GM12878 (cell line): ENCODE data around the gene ZNF426. TPM values are rescaled to one million over a fixed set of nuclear protein-coding genes. Genes with fewer than 3 reads are reported as not detected.

Source experiments
- ATAC-seq: fragments of 200-7000 bp; cut with Tn5 transposase; 3 replicates; pipeline ENCODE4 v1.9.1; 2020; ENCODE audit warnings: mild to moderate bottlenecking, moderate library complexity
- BruUV-seq: library from RNA; stranded (reverse); fragments of 400-500 nt; replicated peaks from 2 replicates; lab custom pipeline; 2021; lab: Mats Ljungman, UMichigan
- CTCF ChIA-PET: fragments of 300-600 bp; sonication (Branson Sonifier 250); formaldehyde crosslinking; extraction: SDS; loops from one replicate; lab custom pipeline; 2021; ENCODE audit warnings: inconsistent platforms; lab: Yijun Ruan, JAX
- POLR2A ChIA-PET: fragments of 350-600 bp; formaldehyde crosslinking; extraction: SDS; loops from one replicate; lab custom pipeline; 2021; ENCODE audit warnings: inconsistent platforms; lab: Charles Lee
- RAD21 ChIA-PET: fragments of 300-600 bp; sonication (Branson Sonifier 250); formaldehyde crosslinking; loops from one replicate; lab custom pipeline; 2023; ENCODE audit warnings: antibody characterized with exemption; ENCODE audit not compliant: unreplicated experiment; lab: Charles Lee
- SMC1A ChIA-PET: fragments of 300-600 bp; sonication (Branson Sonifier 250); formaldehyde crosslinking; loops from one replicate; lab custom pipeline; 2023; ENCODE audit not compliant: unreplicated experiment, uncharacterized antibody; lab: Charles Lee
- DNase-seq: peaks from one replicate; pipeline ENCODE4 v3.0.0-alpha.2; 2011; ENCODE audit warnings: low read depth, low spot score
- FAIRE-seq: peaks from 3 replicates; lab custom pipeline; 2011; peaks lifted over from hg19 to GRCh38; lab: Jason Lieb, UNC
- H2AFZ ChIP-seq: 2 replicates; pipeline ENCODE4 v1.6.0; 2011; ENCODE audit warnings: low read depth, low read length, control low read depth; ENCODE audit not compliant: control insufficient read depth
- H3K27ac ChIP-seq: 2 replicates; pipeline ENCODE4 v1.5.1; 2011; ENCODE audit warnings: control low read depth; ENCODE audit not compliant: control insufficient read depth, insufficient read depth
- H3K27me3 ChIP-seq, 2 experiments: replicated peaks in 1 of 2; 2 replicates each; pipeline versions ENCODE4 v1.6.0 to v1.6.1; 2011; ENCODE audit warnings: low read length in 1 of 2; ENCODE audit not compliant: control insufficient read depth in 2 of 2, insufficient read depth in 2 of 2
- H3K36me3 ChIP-seq, 2 experiments: 2 replicates each; pipeline ENCODE4 v1.5.1; 2011; ENCODE audit warnings: low read length in 1 of 2; ENCODE audit not compliant: control insufficient read depth in 2 of 2, insufficient read depth in 2 of 2
- H3K4me1 ChIP-seq: 2 replicates; pipeline ENCODE4 v1.6.1; 2011; ENCODE audit warnings: mild to moderate bottlenecking, low read length, moderate library complexity, mixed read lengths; ENCODE audit not compliant: control insufficient read depth, insufficient read depth
- H3K4me2 ChIP-seq: 2 replicates; pipeline ENCODE4 v1.6.0; 2011; ENCODE audit warnings: control low read depth; ENCODE audit not compliant: control insufficient read depth, insufficient read depth
- H3K4me3 ChIP-seq: fragments of 200-600 bp; sonication (generic); 2 replicates; pipeline ENCODE4 v1.5.1; 2016
- H3K79me2 ChIP-seq: 2 replicates; pipeline ENCODE4 v1.6.0; 2011; ENCODE audit warnings: low read length; ENCODE audit not compliant: control insufficient read depth, insufficient read depth
- H3K9ac ChIP-seq: 2 replicates; pipeline ENCODE4 v1.8.0; 2011; ENCODE audit warnings: low read length, control low read depth, mixed read lengths; ENCODE audit not compliant: control insufficient read depth, insufficient read depth
- H3K9me3 ChIP-seq: replicated peaks from 3 replicates; pipeline ENCODE4 v1.5.1; 2011; ENCODE audit warnings: mild to moderate bottlenecking, low read length; ENCODE audit not compliant: control insufficient read depth, insufficient read depth
- H4K20me1 ChIP-seq: 2 replicates; pipeline ENCODE4 v1.6.0; 2011; ENCODE audit not compliant: control insufficient read depth, insufficient read depth
- BCL11A ChIP-seq: IDR thresholded peaks from 2 replicates; pipeline ENCODE4 v1.6.1; 2011; ENCODE audit warnings: low read depth, low read length
- CTCF ChIP-seq, 3 experiments: IDR thresholded peaks in 2 of 3; conservative IDR thresholded peaks in 1 of 3; 2 replicates each; pipeline ENCODE4 v1.5.1; 2011; ENCODE audit warnings: low read depth in 3 of 3, low read length in 3 of 3, mild to moderate bottlenecking in 3 of 3, control low read depth in 2 of 3, moderate library complexity in 2 of 3, inconsistent platforms in 1 of 3, mixed read lengths in 1 of 3; ENCODE audit not compliant: control insufficient read depth in 2 of 3, insufficient read depth in 1 of 3; ENCODE audit errors: extremely low read depth in 1 of 3
- MTA2 ChIP-seq: fragments of 450-650 bp; IDR thresholded peaks from 2 replicates; pipeline ENCODE4 v1.6.1; 2016; ENCODE audit warnings: low read depth, mild to moderate bottlenecking, moderate library complexity
- PKNOX1 ChIP-seq: fragments of 450-650 bp; IDR thresholded peaks from 2 replicates; pipeline ENCODE4 v1.6.1; 2016; ENCODE audit warnings: mild to moderate bottlenecking
- RAD21 ChIP-seq: IDR thresholded peaks from 2 replicates; pipeline ENCODE4 v1.6.1; 2011; ENCODE audit warnings: mild to moderate bottlenecking, low read depth, low read length, moderate library complexity; ENCODE audit not compliant: insufficient read depth
- RUNX3 ChIP-seq: IDR thresholded peaks from 2 replicates; pipeline ENCODE4 v1.6.1; 2012; ENCODE audit warnings: low read length, inconsistent platforms
- SMC3 ChIP-seq: IDR thresholded peaks from 2 replicates; pipeline ENCODE4 v1.6.1; 2011; ENCODE audit warnings: low read length, improper control_type of control experiment, borderline replicate concordance
- STAT3 ChIP-seq: IDR thresholded peaks from 2 replicates; pipeline ENCODE4 v1.6.1; 2011; ENCODE audit warnings: low read depth, low read length, improper control_type of control experiment
- YY1 ChIP-seq: IDR thresholded peaks from 2 replicates; pipeline ENCODE4 v1.6.1; 2011; ENCODE audit warnings: low read depth, mild to moderate bottlenecking, low read length
- ZSCAN29 ChIP-seq: fragments of 450-650 bp; IDR thresholded peaks from 2 replicates; pipeline ENCODE4 v1.6.1; 2017; ENCODE audit warnings: mild to moderate bottlenecking, moderate library complexity
- WGBS: methylation state at CpG from one replicate; pipeline ENCODE4 v1.1.6; 2016; ENCODE audit warnings: low lambda C conversion rate; ENCODE audit not compliant: insufficient replicate concordance, insufficient coverage; ENCODE audit errors: missing lambda C conversion rate; 5-methylcytosine and 5-hydroxymethylcytosine counted together
- in situ Hi-C: fragments of 300-500 bp; cut with MboI; formaldehyde crosslinking; loops from 9 replicates; pipeline ENCODE4 v1.14.3; 2018; ENCODE audit warnings: mixed read lengths
- intact Hi-C: fragments of 100-400 bp; cut with micrococcal nuclease; formaldehyde crosslinking; loops from one replicate; pipeline ENCODE4 v1.14.2; 2022; ENCODE audit not compliant: unreplicated experiment
- polyA plus RNA-seq, 11 experiments: library from polyadenylated mRNA; depleted of rRNA in 4 of 11; unstranded in 6 of 11; stranded (reverse) in 5 of 11; fragments of >200 nt; fragmentation: Nextera tagmentation in 4 of 11; fragmentation: Illumina TruSeq in 1 of 11; extraction: Ambion mirVana in 4 of 11; extraction: Trizol in 1 of 11; gene quantifications; 1 replicate in 1 of 11; 2 replicates in 10 of 11; pipeline versions ENCODE4 v1.2.1 to v1.2.3, GENCODE V29; 2011 to 2016; ENCODE audit warnings: inconsistent platforms in 2 of 11, missing spikeins in 2 of 11, low read depth in 1 of 11
- total RNA-seq, 4 experiments: library from RNA; depleted of rRNA in 3 of 4; stranded (reverse); fragments of >200 nt in 3 of 4; fragmentation: Illumina TruSeq in 1 of 4; extraction: Trizol in 1 of 4; gene quantifications; 2 replicates each; pipeline versions ENCODE4 v1.2.1 to v1.2.3, GENCODE V29; 2013 to 2021

Gene ZNF426
- total and polyA plus RNA-seq, 10 of the 15 experiments (the other 5 are each of a cell fraction or from before 2014, with no cell fraction given), result 3.0 to 11.3 (median 6.8) TPM

GRCh38 chr19:9586764-9587163, 48.3 kb upstream of the ZNF426 start:
- Histone ChIP-seq H3K27ac (no peak overlapping the region), H3K9me3 (peaks cover 6% of the 10 kb centered on the region; the same call in 2 of the 3 replicates), H3K9ac (no peak overlapping the region), H3K36me3 (peaks cover 0 to 2% of the 10 kb centered on the region in 2 experiments; a peak in 1 of 4 replicates), H4K20me1 (no peaks in the 10 kb centered on the region), H3K79me2 (peaks cover 22% of the 10 kb centered on the region), H3K4me1 (no peaks in the 10 kb centered on the region), H2AFZ (no peak overlapping the region), H3K4me3 (no peak overlapping the region), H3K4me2 (no peak overlapping the region), H3K27me3 (no peaks in the 10 kb centered on the region)
- POLR2A ChIA-PET, result no interaction called here
- FAIRE-seq (peak; percentile 99), ATAC-seq (peak; percentile 34; the same call in 2 of the 3 replicates), DNase-seq (peak; percentile 24)
- no peak for TF ChIP-seq MTA2
- peak; percentile 21; the same call in 1 of the 2 replicates for TF ChIP-seq PKNOX1
- peak; percentile 52 for TF ChIP-seq RUNX3
- TF ChIP-seq STAT3, result no peak
- no peak for TF ChIP-seq ZSCAN29
- peak; percentile 22; the same call in 1 of the 2 replicates for TF ChIP-seq YY1
- peak; percentile 56; the same call in 1 of the 2 replicates for TF ChIP-seq SMC3
- TF ChIP-seq CTCF (IDR thresholded peaks at IDR 0.05 in 2 of 3, conservative IDR thresholded peaks at IDR 0.05 in 1 of 3; ENCODE audit: control insufficient read depth in 2 of 3, extremely low read depth in 1 of 3, insufficient read depth in 1 of 3, low read depth in 3 of 3, low read length in 3 of 3), result peak; percentile 61 to 70 (median 66)
- TF ChIP-seq RAD21, result peak; percentile 81
- no peak for TF ChIP-seq BCL11A
- 21% methylated on average over 7 of the region's 7 CpGs for WGBS
- intact Hi-C loops (loop anchor here (1.0 to 2.0 kb wide), 2 partner anchors 210 to 450 kb away; no protein-coding TSS in a partner anchor), in situ Hi-C loops (loop anchor here (5.0 kb wide), 1 partner anchor 211 kb away; no protein-coding TSS in a partner anchor)
- RAD21 ChIA-PET, result interaction anchor here (0.8 to 1.3 kb wide), 2 partner anchors 209 to 341 kb away, joined by 3 to 7 read pairs; no protein-coding TSS in a partner anchor
- no TSS peak for BruUV-seq
- CTCF ChIA-PET, result interaction anchor here (0.6 to 1.5 kb wide), 10 partner anchors 15 to 276 kb away, joined by 3 to 6 read pairs (median 3); no protein-coding TSS in a partner anchor
- SMC1A ChIA-PET, result interaction anchor here (0.6 to 1.2 kb wide), 2 partner anchors 275 to 463 kb away, joined by 3 read pairs; no protein-coding TSS in a partner anchor
